ENCODE results near the gene OLFM1. TPM values are rescaled to one million over a fixed set of nuclear protein-coding genes. Genes with fewer than 3 reads are reported as not detected.

The OLFM1 gene
- total and polyA plus RNA-seq, 9 of the 15 experiments (the other 6 are each of a cell fraction or from before 2014, with no cell fraction given), result not detected

DNA sequence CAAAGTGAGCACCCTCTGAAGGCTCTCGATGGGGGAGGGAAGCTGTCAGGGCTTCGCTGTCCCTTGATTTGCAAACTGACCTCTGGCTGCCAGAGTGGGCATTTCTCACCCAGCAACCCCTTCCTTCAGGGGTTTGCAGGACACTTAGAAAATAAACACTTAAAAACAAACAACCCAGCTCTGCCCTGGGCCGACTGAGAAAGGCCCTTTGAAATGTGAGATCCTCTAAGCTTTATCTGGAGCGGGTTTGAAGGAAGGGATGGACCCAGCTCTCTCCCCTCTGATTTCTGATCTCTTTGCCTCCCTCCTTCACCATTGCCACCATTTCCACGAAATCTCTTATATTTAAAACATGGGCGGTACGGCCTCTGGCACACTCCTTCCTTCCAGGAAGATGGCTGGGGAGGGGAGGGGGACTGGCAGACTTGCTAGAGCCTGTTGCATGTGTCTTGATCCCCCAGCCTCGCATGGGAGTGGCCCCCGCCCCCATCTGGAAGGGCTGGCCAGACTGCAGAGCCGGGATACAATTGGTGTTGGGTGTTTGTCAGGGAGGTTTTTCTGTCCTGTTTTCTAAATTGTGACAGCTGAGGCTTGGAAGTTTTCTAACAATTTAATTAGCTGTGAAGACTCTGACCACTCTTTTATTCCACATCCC is 20.2 kb downstream of the OLFM1 start:
- intact Hi-C loops (cut with micrococcal nuclease) (no loop called here), in situ Hi-C loops (cut with MboI) (no loop called here)
- DNase-seq (ENCODE audit: extremely low read depth in 1 of 4, low spot score in 3 of 4) (no peak), ATAC-seq (no peak), FAIRE-seq (no peak)
- TF ChIP-seq, protein P1, sequence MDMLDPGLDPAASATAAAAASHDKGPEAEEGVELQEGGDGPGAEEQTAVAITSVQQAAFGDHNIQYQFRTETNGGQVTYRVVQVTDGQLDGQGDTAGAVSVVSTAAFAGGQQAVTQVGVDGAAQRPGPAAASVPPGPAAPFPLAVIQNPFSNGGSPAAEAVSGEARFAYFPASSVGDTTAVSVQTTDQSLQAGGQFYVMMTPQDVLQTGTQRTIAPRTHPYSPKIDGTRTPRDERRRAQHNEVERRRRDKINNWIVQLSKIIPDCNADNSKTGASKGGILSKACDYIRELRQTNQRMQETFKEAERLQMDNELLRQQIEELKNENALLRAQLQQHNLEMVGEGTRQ (CRISPR knock-in tag; IDR thresholded peaks at IDR 0.05), result no peak
- TF ChIP-seq KAT7 (CRISPR knock-in tag; IDR thresholded peaks at IDR 0.05; ENCODE audit: borderline replicate concordance) (no peak), ZNF408 (CRISPR knock-in tag; IDR thresholded peaks at IDR 0.05; ENCODE audit: low read depth) (no peak), IFI16 (CRISPR knock-in tag; IDR thresholded peaks at IDR 0.05) (no peak), RFX1 (IDR thresholded peaks at IDR 0.05) (no peak), NR3C1 (CRISPR knock-in tag; IDR thresholded peaks at IDR 0.05) (no peak), ZNF347 (CRISPR knock-in tag; IDR thresholded peaks at IDR 0.05; ENCODE audit: low read depth) (no peak), CBX3 (IDR thresholded peaks at IDR 0.05; ENCODE audit: borderline replicate concordance in 1 of 2, low read length in 2 of 2) (no peak), LCOR (CRISPR knock-in tag; IDR thresholded peaks at IDR 0.05) (no peak), TBL1XR1 (IDR thresholded peaks at IDR 0.05; ENCODE audit: low read length in 2 of 2) (no peak), ZNF12 (CRISPR knock-in tag; IDR thresholded peaks at IDR 0.05) (no peak), ELF2 (CRISPR knock-in tag; IDR thresholded peaks at IDR 0.05) (no peak)
- TF ChIP-seq, protein P2, sequence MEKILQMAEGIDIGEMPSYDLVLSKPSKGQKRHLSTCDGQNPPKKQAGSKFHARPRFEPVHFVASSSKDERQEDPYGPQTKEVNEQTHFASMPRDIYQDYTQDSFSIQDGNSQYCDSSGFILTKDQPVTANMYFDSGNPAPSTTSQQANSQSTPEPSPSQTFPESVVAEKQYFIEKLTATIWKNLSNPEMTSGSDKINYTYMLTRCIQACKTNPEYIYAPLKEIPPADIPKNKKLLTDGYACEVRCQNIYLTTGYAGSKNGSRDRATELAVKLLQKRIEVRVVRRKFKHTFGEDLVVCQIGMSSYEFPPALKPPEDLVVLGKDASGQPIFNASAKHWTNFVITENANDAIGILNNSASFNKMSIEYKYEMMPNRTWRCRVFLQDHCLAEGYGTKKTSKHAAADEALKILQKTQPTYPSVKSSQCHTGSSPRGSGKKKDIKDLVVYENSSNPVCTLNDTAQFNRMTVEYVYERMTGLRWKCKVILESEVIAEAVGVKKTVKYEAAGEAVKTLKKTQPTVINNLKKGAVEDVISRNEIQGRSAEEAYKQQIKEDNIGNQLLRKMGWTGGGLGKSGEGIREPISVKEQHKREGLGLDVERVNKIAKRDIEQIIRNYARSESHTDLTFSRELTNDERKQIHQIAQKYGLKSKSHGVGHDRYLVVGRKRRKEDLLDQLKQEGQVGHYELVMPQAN (IDR thresholded peaks at IDR 0.05; ENCODE audit: borderline replicate concordance), result no peak
- TF ChIP-seq, protein P3, sequence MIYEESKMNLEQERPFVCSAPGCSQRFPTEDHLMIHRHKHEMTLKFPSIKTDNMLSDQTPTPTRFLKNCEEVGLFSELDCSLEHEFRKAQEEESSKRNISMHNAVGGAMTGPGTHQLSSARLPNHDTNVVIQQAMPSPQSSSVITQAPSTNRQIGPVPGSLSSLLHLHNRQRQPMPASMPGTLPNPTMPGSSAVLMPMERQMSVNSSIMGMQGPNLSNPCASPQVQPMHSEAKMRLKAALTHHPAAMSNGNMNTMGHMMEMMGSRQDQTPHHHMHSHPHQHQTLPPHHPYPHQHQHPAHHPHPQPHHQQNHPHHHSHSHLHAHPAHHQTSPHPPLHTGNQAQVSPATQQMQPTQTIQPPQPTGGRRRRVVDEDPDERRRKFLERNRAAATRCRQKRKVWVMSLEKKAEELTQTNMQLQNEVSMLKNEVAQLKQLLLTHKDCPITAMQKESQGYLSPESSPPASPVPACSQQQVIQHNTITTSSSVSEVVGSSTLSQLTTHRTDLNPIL (CRISPR knock-in tag; IDR thresholded peaks at IDR 0.05), result no peak
- TF ChIP-seq, protein P4, sequence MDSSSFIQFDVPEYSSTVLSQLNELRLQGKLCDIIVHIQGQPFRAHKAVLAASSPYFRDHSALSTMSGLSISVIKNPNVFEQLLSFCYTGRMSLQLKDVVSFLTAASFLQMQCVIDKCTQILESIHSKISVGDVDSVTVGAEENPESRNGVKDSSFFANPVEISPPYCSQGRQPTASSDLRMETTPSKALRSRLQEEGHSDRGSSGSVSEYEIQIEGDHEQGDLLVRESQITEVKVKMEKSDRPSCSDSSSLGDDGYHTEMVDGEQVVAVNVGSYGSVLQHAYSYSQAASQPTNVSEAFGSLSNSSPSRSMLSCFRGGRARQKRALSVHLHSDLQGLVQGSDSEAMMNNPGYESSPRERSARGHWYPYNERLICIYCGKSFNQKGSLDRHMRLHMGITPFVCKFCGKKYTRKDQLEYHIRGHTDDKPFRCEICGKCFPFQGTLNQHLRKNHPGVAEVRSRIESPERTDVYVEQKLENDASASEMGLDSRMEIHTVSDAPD (CRISPR knock-in tag; IDR thresholded peaks at IDR 0.05), result no peak
- no peaks in the 10 kb centered on the region for H3K4me1 ChIP-seq (replicated peaks in 1 of 2; ENCODE audit: control insufficient read depth in 2 of 2, insufficient read depth in 2 of 2, low read length in 2 of 2)
- no peaks in the 10 kb centered on the region for H3K9me3 ChIP-seq (replicated peaks; ENCODE audit: control insufficient read depth, insufficient read depth, low read depth, low read length)
- no peak overlapping the region for H3K4me2 ChIP-seq (ENCODE audit: insufficient read depth, low read length)
- no peaks in the 10 kb centered on the region for H3K79me2 ChIP-seq (ENCODE audit: control insufficient read depth, insufficient read depth, low read length)
- WGBS (ENCODE audit: insufficient coverage, low coverage, missing lambda C conversion rate), result 0% methylated on average over 10 of the region's 10 CpGs
- H3K9me1 ChIP-seq (ENCODE audit: control insufficient read depth, insufficient read depth, low read length), result no peaks in the 10 kb centered on the region
- no peak overlapping the region for H3K4me3 ChIP-seq
- no peaks in the 10 kb centered on the region for H3K36me3 ChIP-seq (ENCODE audit: control insufficient read depth, insufficient read depth, low read length)
- no peak overlapping the region for H2AFZ ChIP-seq (ENCODE audit: low read depth, low read length)
- H3K27me3 ChIP-seq (ENCODE audit: control insufficient read depth in 2 of 2, insufficient read depth in 2 of 2, low read length in 2 of 2), result peaks cover 20 to 95% of the 10 kb centered on the region in 2 experiments
- no TSS peak for BruUV-seq (replicated peaks)
- ChIA-PET POLR2A (no interaction called here), CTCF (ENCODE audit: low intra/inter-chr PET ratio) (no interaction called here)
- H3K27ac ChIP-seq (ENCODE audit: extremely low read depth, low read depth, low read length), result no peak overlapping the region
- H3K9ac ChIP-seq (ENCODE audit: insufficient read depth in 1 of 2, low read depth in 2 of 2, low read length in 2 of 2), result no peak overlapping the region
- peaks cover 9% of the 10 kb centered on the region for H4K20me1 ChIP-seq (replicated peaks; ENCODE audit: control insufficient read depth, insufficient read depth, low read length)

Data from K562 (cell line).